ENCODE results near the gene PPIH.

DNA sequence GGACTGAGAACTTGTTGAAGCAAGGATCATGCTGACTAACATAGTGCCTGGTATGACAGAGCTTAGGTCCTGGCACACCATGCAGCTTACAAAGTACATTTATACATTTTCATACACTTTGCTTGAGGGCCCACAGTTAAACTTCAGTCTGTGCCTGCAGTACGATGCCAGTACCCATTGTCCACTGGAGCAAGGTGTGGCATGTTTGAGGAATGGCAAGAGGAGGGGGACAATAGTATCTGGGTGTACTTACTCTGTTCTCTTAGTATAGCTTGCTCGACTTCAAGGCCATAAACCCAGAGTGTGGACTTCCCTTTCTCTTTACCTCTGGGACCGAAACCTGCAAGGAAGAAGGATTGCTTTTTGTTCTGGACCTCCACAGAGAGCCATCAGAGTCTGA is 17.2 kb downstream of the PPIH start:
- TF ChIP-seq, protein P1, sequence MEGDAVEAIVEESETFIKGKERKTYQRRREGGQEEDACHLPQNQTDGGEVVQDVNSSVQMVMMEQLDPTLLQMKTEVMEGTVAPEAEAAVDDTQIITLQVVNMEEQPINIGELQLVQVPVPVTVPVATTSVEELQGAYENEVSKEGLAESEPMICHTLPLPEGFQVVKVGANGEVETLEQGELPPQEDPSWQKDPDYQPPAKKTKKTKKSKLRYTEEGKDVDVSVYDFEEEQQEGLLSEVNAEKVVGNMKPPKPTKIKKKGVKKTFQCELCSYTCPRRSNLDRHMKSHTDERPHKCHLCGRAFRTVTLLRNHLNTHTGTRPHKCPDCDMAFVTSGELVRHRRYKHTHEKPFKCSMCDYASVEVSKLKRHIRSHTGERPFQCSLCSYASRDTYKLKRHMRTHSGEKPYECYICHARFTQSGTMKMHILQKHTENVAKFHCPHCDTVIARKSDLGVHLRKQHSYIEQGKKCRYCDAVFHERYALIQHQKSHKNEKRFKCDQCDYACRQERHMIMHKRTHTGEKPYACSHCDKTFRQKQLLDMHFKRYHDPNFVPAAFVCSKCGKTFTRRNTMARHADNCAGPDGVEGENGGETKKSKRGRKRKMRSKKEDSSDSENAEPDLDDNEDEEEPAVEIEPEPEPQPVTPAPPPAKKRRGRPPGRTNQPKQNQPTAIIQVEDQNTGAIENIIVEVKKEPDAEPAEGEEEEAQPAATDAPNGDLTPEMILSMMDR (IDR thresholded peaks at IDR 0.05; ENCODE audit: low read length): no peak
- no peak for TF ChIP-seq EZH2 (IDR thresholded peaks at IDR 0.05; ENCODE audit: borderline replicate concordance, low read length)

All from OCI-LY1 (cell line).